ENCODE data around the gene FGF5. TPM values are rescaled to one million over a fixed set of nuclear protein-coding genes. Genes with fewer than 3 reads are reported as not detected.

The FGF5 gene
- total RNA-seq, 1 experiment from 2014 or later: not detected

DNA sequence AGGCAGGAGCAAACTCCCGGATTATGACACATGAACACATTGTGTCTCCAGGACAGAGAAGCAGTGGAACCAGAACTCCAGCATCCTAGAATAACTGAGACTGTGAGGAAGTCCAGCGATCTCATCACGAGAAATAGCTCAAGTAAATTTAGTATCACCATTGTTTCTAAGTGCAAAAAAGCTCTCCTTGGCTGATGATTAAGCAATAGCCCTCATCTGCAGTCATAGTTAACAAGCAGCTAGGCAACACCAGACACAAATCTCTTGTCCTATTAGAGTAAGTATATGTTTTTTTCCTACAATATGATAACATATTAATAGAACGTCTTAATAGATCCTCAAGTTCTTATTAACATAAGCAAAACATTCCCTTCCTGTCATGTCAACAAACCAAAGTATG, 66.7 kb downstream of the FGF5 start:
- Histone ChIP-seq H3K27ac (ENCODE audit: insufficient read length, low read depth, low read length) (no peak overlapping the region), H3K18ac (ENCODE audit: insufficient read length, low read depth, low read length) (no peak overlapping the region), H3K9ac (ENCODE audit: extremely low read depth, insufficient read length, low read length) (no peak overlapping the region), H4K20me1 (ENCODE audit: control insufficient read depth, insufficient read depth, insufficient read length) (no peaks in the 10 kb centered on the region), H2BK12ac (ENCODE audit: insufficient read length, low read depth, low read length) (no peak overlapping the region), H3K56ac (ENCODE audit: insufficient read length, low read depth, low read length) (no peak overlapping the region), H3K4me1 (ENCODE audit: insufficient read depth, low read length) (no peaks in the 10 kb centered on the region), H3K4me2 (ENCODE audit: insufficient read depth, insufficient read length, low read length) (no peak overlapping the region), H3K23me2 (ENCODE audit: insufficient read length, low read depth, low read length, poor library complexity, severe bottlenecking) (peaks cover 4% of the 10 kb centered on the region), H4K5ac (ENCODE audit: insufficient read length, low read depth, low read length) (no peak overlapping the region), H3K4ac (ENCODE audit: low read depth, low read length) (no peak overlapping the region), H3K9me3 (ENCODE audit: control insufficient read depth, low read depth, low read length) (no peaks in the 10 kb centered on the region), H2AK5ac (ENCODE audit: insufficient read length, low read length) (no peak overlapping the region), H2BK5ac (ENCODE audit: insufficient read length, low read length) (no peak overlapping the region), H4K8ac (replicated peaks; ENCODE audit: insufficient read length, low read depth, low read length) (no peak overlapping the region), H3T11ph (ENCODE audit: low read length) (no peak overlapping the region), H2BK120ac (ENCODE audit: low read depth, low read length, poor library complexity, severe bottlenecking) (no peak overlapping the region), H4K91ac (ENCODE audit: insufficient read length, low read depth, low read length) (no peak overlapping the region), H3K79me1 (ENCODE audit: insufficient read depth, low read depth, low read length, poor library complexity, severe bottlenecking) (no peaks in the 10 kb centered on the region), H3K27me3 (ENCODE audit: insufficient read depth, low read length) (no peaks in the 10 kb centered on the region; the same call in 1 of the 2 replicates), H3K14ac (ENCODE audit: insufficient read depth, low read length) (no peak overlapping the region), H2BK20ac (ENCODE audit: low read depth, low read length, poor library complexity, severe bottlenecking) (no peak overlapping the region), H3K79me2 (ENCODE audit: insufficient read depth, low read length) (no peaks in the 10 kb centered on the region), H3K23ac (ENCODE audit: insufficient read length, low read depth, low read length) (no peak overlapping the region), H2BK15ac (ENCODE audit: low read depth, low read length) (no peak overlapping the region), H2AFZ (ENCODE audit: low read length) (no peak overlapping the region)
- H3K4me3 Mint-ChIP-seq: no peak overlapping the region
- no CpG with 5 or more reads among the region's 4 CpGs for WGBS (ENCODE audit: extremely low coverage, insufficient read length, low lambda C conversion rate)
- H3K27ac Mint-ChIP-seq: no peak overlapping the region
- H3K36me3 Mint-ChIP-seq (ENCODE audit: insufficient read depth in 1 of 3, low read depth in 3 of 3): no peaks in the 10 kb centered on the region
- DNase-seq: no peak
- H3K27me3 Mint-ChIP-seq (ENCODE audit: low read depth): peaks cover 26% of the 10 kb centered on the region
- peaks cover 8 to 9% of the 10 kb centered on the region in 2 experiments; a peak in 3 of 4 replicates for H3K4me1 Mint-ChIP-seq
- no peaks in the 10 kb centered on the region for H3K9me3 Mint-ChIP-seq
- TF ChIP-seq CTCF (conservative IDR thresholded peaks at IDR 0.05): no peak
